ENCODE data around the gene MRTFB.

DNA sequence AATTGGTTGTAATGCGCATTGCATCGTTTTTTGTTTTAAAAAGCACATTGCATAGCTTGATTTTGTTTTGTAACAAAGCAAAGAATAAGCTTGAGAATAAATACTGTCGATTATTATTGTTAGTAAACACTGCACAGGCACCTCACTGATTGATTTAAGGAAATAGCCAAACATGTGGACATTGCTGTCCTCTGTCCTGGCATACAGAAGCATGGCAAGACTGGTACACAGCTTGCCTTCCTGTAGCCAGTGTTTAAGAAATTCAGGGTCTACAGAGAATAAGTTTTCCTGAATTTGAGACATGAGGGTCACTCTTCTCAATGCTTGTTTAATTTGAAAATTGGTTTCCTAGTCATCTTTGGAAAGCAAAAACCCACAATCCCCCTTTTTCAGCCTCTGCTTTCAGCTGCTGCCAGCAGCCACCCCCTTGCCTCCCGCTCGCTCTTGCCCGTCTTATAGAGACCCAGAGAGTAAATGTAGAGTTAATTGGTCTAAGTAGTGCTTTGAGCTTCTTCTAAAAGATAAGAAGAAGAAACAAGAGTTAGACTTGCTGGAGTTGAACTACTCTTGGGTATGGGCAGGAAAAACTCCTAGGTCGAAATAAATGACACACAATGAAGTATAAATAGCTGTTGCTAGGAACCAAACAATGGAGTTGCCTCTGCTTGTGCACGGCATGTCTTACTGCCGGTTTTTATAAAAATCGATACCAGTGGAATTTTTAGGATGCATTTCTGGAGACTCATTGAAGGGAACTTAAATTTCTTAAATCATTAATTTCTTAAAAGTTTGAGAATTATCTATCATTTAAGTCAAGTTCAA, 116.6 kb downstream of the MRTFB start:
- TF ChIP-seq CTCF (IDR thresholded peaks at IDR 0.05; ENCODE audit: low read length), result no peak
- no peak for TF ChIP-seq EZH2 (optimal IDR thresholded peaks at IDR 0.05; ENCODE audit: low read depth, low read length)
